GM23248 (cell line): Measurements from ENCODE around the gene CPVL.

Experiments
- EZH2 ChIP-seq: fragments of 200-600 bp; sonication (generic); IDR thresholded peaks from 2 replicates; pipeline ENCODE4 v1.6.1; 2018; ENCODE audit warnings: antibody characterized with exemption, mild to moderate bottlenecking; ENCODE audit not compliant: insufficient read depth, poor library complexity, severe bottlenecking
- EZH2phosphoT487 ChIP-seq: fragments of 200-600 bp; sonication (generic); IDR thresholded peaks from 2 replicates; pipeline ENCODE4 v1.6.1; 2018; ENCODE audit warnings: antibody characterized with exemption, moderate library complexity, mild to moderate bottlenecking, low read depth; ENCODE audit not compliant: insufficient read depth

- no peak for TF ChIP-seq EZH2
- no peak for TF ChIP-seq EZH2phosphoT487
These were observed 184.4 kb downstream of the CPVL start for GRCh38 chr7:28961972-28962371.
